ENCODE results near the gene COMMD4. TPM values are rescaled to one million over a fixed set of nuclear protein-coding genes. Genes with fewer than 3 reads are reported as not detected.

Gene COMMD4
- total and polyA plus RNA-seq, 2 of the 8 experiments (the other 6 are each of a cell fraction or from before 2014, with no cell fraction given) = 131 to 236 TPM

MicroRNAs within 50 kb of the gene (microRNA counts, 767-probe panel; counts per million panel counts)
- microRNA hsa-miR-631 = 879 counts per million, percentile 95 among the panel's probes with 10 or more counts

Small RNAs within 50 kb of the gene (microRNA-seq; reads per million reads assigned to microRNA genes)
- 0 reads per million in 2 experiments for gene MIR631 (ENCODE audit: borderline microRNAs expressed in 2 of 2, borderline number of aligned reads in 2 of 2, borderline replicate concordance in 1 of 2)

Small RNAs within 50 kb of the gene (small RNA-seq; reads per million reads assigned to genes)
- gene RN7SL327P (ENCODE audit: insufficient read depth) = not detected

Other genes starting within 250 kb of the COMMD4 start
- gene C15orf39, start 134.2 kb upstream of the COMMD4 start, total RNA-seq (2021; fragmentation: NEBNext Ultra II Directional; extraction: Animal tissue kit (Norgen Biotek cat#: 25700)) = 35.6 and 38.5 TPM in 2 replicates
- 13.8 and 18.9 TPM in 2 replicates for gene C15orf39, start 134.2 kb upstream of the COMMD4 start, polyA plus RNA-seq (2011; rRNA removed)
- 0.35 TPM in 1 of 2 replicates, not detected in the other for gene GOLGA6C, start 77.7 kb upstream of the COMMD4 start, total RNA-seq (2021; fragmentation: NEBNext Ultra II Directional; extraction: Animal tissue kit (Norgen Biotek cat#: 25700))
- 0.14 and 0.17 TPM in 2 replicates for gene GOLGA6C, start 77.7 kb upstream of the COMMD4 start, polyA plus RNA-seq (2011; rRNA removed)
- 0.69 and 0.73 TPM in 2 replicates for gene GOLGA6D, start 53.2 kb upstream of the COMMD4 start, total RNA-seq (2021; fragmentation: NEBNext Ultra II Directional; extraction: Animal tissue kit (Norgen Biotek cat#: 25700))
- 0.20 and 0.27 TPM in 2 replicates for gene GOLGA6D, start 53.2 kb upstream of the COMMD4 start, polyA plus RNA-seq (2011; rRNA removed)
- gene NEIL1, start 11.0 kb downstream of the COMMD4 start, total RNA-seq (2021; fragmentation: NEBNext Ultra II Directional; extraction: Animal tissue kit (Norgen Biotek cat#: 25700)) = 10.9 and 12.2 TPM in 2 replicates
- 10.4 and 19.5 TPM in 2 replicates for gene NEIL1, start 11.0 kb downstream of the COMMD4 start, polyA plus RNA-seq (2011; rRNA removed)
- gene MAN2C1, start 32.5 kb downstream of the COMMD4 start, total RNA-seq (2021; fragmentation: NEBNext Ultra II Directional; extraction: Animal tissue kit (Norgen Biotek cat#: 25700)) = 79.1 and 88.9 TPM in 2 replicates
- 56.3 and 92.9 TPM in 2 replicates for gene MAN2C1, start 32.5 kb downstream of the COMMD4 start, polyA plus RNA-seq (2011; rRNA removed)
- gene SIN3A, start 115.6 kb downstream of the COMMD4 start, total RNA-seq (2021; fragmentation: NEBNext Ultra II Directional; extraction: Animal tissue kit (Norgen Biotek cat#: 25700)) = 103 and 109 TPM in 2 replicates
- gene SIN3A, start 115.6 kb downstream of the COMMD4 start, polyA plus RNA-seq (2011; rRNA removed) = 69.5 and 86.6 TPM in 2 replicates
- 44.5 and 46.6 TPM in 2 replicates for gene PTPN9, start 243.3 kb downstream of the COMMD4 start, total RNA-seq (2021; fragmentation: NEBNext Ultra II Directional; extraction: Animal tissue kit (Norgen Biotek cat#: 25700))
- gene PTPN9, start 243.3 kb downstream of the COMMD4 start, polyA plus RNA-seq (2011; rRNA removed) = 49.7 and 57.4 TPM in 2 replicates